ENCODE measurements around the gene RENBP.

The RENBP gene

GRCh38 chrX:153885968-153886903 lies 58.2 kb downstream of the RENBP start, which contains the start of gene L1CAM:
TSS of gene L1CAM (minus strand) at chrX:153886173. CDS start at chrX:153875836, 10,337 bp downstream.
- no peak for DNase-seq (ENCODE audit: low read depth)
- TF ChIP-seq MYC (IDR thresholded peaks at IDR 0.05; ENCODE audit: low read depth, low read length) = no peak
- TF ChIP-seq, protein P1, sequence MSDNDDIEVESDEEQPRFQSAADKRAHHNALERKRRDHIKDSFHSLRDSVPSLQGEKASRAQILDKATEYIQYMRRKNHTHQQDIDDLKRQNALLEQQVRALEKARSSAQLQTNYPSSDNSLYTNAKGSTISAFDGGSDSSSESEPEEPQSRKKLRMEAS (IDR thresholded peaks at IDR 0.05; ENCODE audit: low read depth, low read length) = no peak
- no peak for TF ChIP-seq CTCF (IDR thresholded peaks at IDR 0.05; ENCODE audit: low read depth, low read length)
- TF ChIP-seq POLR2A (IDR thresholded peaks at IDR 0.05; ENCODE audit: extremely low read depth, insufficient read length) = no peak
- no peak within 1 kb of the TSS for H3K4me3 ChIP-seq (ENCODE audit: low read depth, low read length)

Measured in NB4 (cell line).